HG02763 (cell line): ENCODE measurements around the gene MCF2L2.
"Not testable (repeated sequence)": the region's sequence is repeated elsewhere in the genome, so short reads cannot be mapped to it uniquely, and the experiment has no call there.

Source experiments
- ATAC-seq: cut with Tn5 transposase; IDR thresholded peaks from one replicate; pipeline ENCODE4 v1.9.1; 2021; ENCODE audit warnings: mild to moderate bottlenecking, moderate library complexity; ENCODE audit not compliant: unreplicated experiment

Gene MCF2L2

GRCh38 chr3:183182073-183182472 is 246.3 kb downstream of the MCF2L2 start:
- ATAC-seq, result no peak

- no peak for ATAC-seq
Observed at GRCh38 chr3:183181606-183182005, 246.8 kb downstream of the MCF2L2 start.

GRCh38 chr3:183180784-183181295 is 247.6 kb downstream of the MCF2L2 start:
- no peak for ATAC-seq

GRCh38 chr3:183180110-183180783 is 248.2 kb downstream of the MCF2L2 start:
- no peak for ATAC-seq

- not testable (repeated sequence) for ATAC-seq
Observed at GRCh38 chr3:183179550-183179908, 248.9 kb downstream of the MCF2L2 start.

- no peak for ATAC-seq
Observed at GRCh38 chr3:183178833-183179549, 249.4 kb downstream of the MCF2L2 start.

GRCh38 chr3:183178512-183178832 is 249.9 kb downstream of the MCF2L2 start:
- no peak for ATAC-seq

GRCh38 chr3:183172051-183172639 is 256.3 kb downstream of the MCF2L2 start:
- no peak for ATAC-seq

GRCh38 chr3:183167975-183168374 is 260.4 kb downstream of the MCF2L2 start:
- ATAC-seq, result not testable (repeated sequence)

GRCh38 chr3:183163563-183163962 is 264.9 kb downstream of the MCF2L2 start:
- no peak for ATAC-seq

GRCh38 chr3:183161552-183162336 is 266.7 kb downstream of the MCF2L2 start:
- ATAC-seq, result peak; percentile 65

GRCh38 chr3:183160616-183161015 is 267.8 kb downstream of the MCF2L2 start:
- no peak for ATAC-seq

- no peak for ATAC-seq
Observed at GRCh38 chr3:183159333-183159732, 269.1 kb downstream of the MCF2L2 start.

GRCh38 chr3:183158551-183159006 is 269.8 kb downstream of the MCF2L2 start:
- ATAC-seq, result peak; percentile 68

- ATAC-seq, result peak; percentile 23
Observed at GRCh38 chr3:183158113-183158512, 270.3 kb downstream of the MCF2L2 start.

GRCh38 chr3:183156266-183156665 is 272.2 kb downstream of the MCF2L2 start:
- ATAC-seq, result no peak

- ATAC-seq, result no peak
Observed at GRCh38 chr3:183155499-183155898, 272.9 kb downstream of the MCF2L2 start.

- ATAC-seq, result no peak
Observed at GRCh38 chr3:183153210-183153950, 275.0 kb downstream of the MCF2L2 start.

- no peak for ATAC-seq
Observed at GRCh38 chr3:183151821-183152351, 276.5 kb downstream of the MCF2L2 start.

- ATAC-seq, result no peak
Observed at GRCh38 chr3:183151086-183151485, 277.3 kb downstream of the MCF2L2 start.
